Bone marrow (tissue), 2 donors: ENCODE measurements around the gene ZCRB1.

Experiments used
- DNase-seq, 2 donors: peaks; one replicate each; lab custom pipeline; 2025; lab: John Stamatoyannopoulos, UW

The ZCRB1 gene

DNA sequence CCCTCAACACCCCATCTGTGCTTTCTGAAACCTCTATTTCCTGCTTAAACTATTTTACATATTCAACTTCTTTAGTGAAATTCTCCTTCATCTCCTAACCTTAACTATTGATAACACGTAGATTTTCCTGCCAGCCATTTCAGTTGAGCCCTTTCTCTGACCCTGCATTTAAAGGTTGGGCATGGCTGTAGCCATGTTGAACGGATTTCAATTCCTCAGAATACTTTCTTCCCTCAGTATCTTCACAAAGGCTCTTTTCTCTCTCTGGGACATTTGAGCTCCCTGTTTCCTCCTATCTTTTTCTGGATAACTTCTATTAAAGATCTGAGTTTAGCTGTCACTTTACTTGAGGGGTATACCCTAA lies 1.3 kb upstream of the ZCRB1 start:
- no peak for DNase-seq

DNA sequence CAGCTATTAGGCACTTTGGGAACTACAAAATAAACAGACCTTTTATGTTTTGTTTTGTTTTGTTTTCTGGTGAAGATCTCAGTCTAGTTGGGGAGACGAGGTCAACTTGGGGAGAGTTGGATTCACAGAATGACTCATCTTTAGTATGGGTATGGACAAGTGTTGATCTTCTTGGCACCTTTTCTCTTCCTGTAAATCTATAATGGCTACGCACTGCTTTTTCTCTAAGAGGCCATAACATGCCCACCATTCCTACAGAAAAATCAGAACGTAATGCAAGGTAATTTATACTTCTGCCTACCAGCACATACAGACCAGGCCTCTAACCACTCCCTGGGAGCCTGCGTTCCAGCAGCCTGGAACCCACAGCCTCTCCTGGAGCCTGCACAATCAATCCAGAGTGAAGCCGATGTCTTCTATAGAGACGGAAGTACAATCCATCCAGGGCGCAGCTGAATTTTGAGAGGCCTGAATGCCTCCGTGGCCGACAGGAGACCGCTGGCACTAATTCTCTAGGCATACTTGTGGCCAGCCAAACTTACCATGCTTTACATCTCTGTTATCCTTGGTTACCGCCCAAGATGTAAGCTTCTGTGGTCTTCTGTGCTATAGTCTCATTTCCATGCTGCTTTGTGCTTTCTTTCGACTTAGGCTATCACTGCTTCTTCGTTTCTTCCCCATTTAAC lies 790 bp upstream of the ZCRB1 start:
- peak; percentile 6 to 33 for DNase-seq

DNA sequence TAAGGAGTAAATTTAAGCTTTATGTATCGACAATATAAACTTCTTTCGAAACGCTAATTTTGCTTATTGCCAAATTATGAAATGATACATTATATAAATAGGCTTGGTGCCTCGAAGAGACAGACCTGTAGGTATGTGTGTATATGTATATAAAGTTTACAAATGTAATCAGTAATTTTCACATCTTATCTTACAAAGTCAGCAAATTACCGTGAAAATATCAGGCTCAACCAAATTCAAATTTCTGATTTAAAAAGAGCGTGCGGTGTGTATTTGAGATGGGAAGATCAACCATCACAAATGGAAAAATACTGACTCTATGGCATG lies 605 bp downstream of the ZCRB1 start:
- DNase-seq: no peak

DNA sequence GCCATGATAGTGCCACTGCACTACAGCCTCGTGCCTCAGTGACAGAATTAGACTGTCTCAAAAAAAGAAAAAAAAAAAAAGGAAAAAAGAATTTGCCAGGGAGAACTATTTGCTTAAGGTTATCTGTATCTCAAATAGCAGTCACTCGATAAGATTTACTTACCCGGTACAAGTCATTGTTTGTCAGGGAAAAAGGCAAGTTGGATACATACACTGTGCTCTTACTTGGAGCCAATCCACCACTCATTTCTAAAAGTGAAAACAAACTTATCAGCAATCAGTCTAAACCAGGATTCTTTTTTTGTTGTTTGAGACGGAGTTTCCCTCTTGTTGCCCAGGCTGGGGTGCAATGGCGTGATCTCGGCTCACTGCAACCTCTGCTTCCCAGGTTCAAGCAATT lies 2.0 kb downstream of the ZCRB1 start:
- no peak for DNase-seq

DNA sequence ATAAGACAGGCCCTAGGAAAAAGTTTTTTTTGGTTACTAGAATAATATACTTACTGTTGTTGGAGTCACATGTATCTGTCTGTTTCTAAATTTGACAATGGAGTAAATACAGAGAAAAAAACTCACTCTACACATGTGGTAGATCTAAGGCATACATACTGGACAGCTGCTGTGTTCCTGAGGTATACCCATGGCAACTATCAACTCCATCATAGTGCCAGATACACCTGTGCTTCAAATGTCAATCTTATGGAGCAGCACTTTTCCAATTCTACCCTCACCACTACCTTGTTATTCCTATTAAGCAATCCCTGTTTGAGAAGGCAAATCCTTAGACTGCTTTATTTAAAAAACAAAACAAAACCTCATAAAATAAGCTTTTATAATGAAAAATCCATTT lies 3.3 kb downstream of the ZCRB1 start:
- no peak for DNase-seq

DNA sequence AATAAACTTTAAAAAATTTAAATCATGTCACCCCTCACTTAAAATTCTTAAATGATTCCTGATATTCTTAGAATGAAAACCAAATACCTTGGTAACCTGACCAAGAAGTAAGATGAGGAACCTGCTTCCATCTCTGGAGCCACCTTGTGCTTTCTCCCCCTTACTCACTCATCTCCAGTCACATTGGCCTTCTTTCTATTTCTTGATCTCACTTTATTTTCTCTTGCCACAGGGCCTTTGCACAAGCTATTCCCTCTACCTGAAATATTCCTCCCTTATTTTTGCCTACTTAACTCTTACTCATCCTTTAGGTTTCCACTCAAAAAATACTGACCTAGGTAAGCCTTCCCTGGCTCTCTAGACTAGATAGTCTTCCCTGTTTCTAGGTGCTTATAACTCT lies 5.1 kb downstream of the ZCRB1 start:
- no peak for DNase-seq

DNA sequence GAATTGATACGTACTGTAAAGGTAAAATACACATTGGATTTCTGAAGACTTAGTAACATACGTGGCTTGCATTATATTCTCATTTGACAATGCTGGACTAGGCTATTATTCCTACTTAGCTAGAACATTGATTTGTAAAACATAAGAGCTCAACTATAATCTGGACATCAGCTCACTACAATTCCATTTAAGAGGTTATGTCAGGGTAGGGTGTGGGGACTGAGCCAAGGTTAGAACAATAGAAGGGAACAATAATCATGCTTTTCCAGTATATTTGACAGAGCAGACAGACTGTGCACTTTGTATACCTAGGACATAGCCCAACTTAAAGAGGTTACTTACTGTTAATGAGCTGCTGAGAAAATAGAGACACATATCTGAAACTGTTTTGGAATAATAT lies 10.8 kb downstream of the ZCRB1 start:
- no peak for DNase-seq

DNA sequence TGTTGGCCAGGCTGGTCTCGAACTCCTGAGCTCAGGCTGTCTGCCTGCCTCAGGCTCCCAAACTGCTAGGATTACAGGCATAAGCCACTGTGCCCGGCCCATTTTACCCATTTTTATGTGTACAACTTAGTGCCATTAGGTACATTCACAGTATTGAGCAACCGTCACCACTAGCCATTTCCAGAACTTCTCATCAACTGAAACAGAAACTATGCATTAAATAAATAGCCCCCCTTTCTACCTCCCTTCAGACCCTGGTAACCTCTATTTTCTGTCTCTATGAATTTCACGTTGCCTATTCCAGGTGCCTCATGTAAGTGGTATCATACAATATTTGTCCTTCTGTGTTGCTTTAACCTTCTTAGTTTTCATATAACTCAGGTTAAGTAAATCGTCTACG lies 15.9 kb downstream of the ZCRB1 start:
- no peak for DNase-seq

DNA sequence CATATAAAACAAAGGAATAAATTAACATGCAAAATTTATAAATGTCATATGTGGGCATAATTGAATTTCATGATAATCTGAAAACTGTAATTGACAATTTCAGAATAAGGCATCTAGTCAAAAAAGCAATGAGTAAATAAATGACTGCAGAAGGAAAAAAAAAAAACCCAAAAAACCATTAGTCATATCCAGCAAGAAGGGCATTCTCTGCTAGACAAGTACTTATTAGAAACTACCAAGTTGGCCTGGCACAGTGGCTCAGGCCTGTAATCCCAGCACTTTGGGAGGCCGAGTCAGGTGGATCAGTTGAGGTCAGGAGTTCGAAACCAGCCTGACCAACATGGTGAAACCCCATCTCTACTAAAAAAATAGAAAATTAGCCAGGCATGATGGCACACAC lies 17.5 kb downstream of the ZCRB1 start:
- DNase-seq: no peak

DNA sequence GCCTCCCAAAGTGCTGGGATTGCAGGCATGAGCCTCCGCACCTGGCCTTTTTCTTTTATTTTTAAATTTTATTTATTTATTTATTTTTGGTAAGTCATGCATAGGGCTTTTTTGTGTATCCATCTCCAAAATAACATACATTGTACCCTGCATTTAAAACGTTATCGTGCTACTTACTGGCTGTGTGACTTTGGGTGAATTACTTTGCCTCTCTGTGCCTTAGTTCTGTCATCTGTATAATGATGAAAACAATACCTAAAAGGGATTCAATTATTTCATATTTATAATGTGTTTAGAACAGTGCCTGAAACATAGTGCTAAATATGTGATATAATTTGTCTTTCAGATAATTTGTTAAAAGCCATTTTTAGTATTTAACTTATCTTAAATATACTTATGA lies 19.6 kb downstream of the ZCRB1 start:
- no peak for DNase-seq

DNA sequence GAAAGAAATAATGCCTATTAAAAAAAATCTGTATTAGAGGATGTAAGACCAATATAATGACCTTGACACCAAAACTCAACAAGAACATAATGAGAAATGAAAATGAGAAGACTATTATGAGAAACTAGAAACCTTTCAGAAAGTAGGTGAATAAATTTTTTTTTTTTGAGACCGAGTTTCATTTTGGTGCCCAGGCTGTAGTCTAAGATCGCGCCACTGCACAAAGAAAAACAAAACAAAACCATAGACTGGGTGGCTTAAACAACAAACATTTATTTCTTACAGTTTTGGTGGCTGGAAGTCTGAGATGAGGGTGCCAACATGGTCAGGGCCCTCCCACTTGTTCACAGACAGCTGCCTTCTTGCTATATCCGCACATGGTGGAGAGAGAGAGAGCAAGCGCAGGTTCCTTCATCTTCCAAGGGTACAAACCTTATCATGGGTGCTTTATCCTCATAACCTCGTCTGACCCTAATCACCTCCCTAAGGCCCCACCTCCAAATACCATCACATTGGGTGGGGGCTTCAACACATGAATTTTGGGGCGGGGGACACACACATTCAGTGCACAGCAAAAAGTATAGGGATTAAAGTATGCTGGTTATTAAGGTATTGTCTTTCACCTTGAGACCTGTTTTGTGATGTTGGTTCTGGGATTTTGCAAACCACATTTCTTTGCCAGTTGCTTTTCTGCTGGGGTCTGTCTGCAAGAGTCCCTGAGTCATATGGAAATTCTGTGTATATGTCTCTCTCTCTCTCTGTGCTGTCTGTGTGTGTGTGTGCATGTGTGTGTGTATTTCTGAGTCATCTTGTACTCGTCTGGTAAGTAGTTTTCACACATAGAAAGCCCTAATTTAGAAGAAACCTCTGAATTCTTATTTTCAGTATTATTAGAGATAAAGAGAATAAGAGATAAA lies 26.2 kb downstream of the ZCRB1 start:
- peak in 1 of 2 donors; percentile 28 for DNase-seq

DNA sequence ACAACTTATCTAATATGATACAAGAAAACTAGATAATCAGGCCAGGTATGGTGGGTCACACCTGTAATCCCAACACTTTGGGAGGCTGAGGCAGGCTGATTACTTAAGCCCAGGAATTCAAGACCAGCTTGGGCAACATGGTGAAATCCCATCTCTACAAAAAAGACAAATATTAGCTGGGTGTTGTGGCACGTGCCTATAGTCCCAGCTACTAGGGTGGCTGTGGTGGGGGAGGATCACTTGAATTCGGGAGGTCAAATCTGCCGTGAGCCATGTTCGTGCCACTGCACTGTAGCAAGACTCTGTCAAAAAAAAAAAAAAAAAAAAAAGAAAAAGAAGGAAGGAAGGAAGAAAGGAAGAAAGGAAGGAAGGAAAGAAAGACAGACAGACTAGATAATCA lies 27.0 kb downstream of the ZCRB1 start:
- no peak for DNase-seq

DNA sequence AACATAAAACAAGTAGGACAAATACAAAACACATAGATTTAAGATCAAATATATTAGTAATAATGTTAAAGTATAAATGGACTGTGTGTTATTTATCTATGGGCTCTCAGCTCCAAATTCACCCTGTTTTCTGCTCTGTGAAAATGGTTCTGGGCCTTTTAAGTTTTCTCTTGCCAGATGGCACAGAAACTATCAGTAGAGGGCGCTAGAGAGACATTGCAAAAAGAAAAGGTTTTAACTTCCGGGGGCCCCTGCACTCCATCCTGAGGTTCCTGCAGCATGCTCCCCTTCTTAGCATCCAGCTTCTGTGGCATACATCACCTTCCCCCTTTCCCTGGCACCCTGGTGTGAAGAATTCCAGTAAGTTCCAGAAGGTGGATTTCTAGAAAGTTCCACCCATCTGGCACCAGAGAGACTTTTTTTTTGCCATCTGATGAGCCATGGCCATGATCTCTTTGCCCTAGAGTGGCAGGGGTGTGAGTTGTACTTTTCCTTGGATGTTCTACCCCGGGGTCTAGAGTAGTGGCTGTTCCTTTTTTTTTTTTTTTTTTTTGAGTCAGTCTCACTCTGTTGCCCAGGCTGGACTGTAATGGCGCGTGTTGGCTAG lies 29.3 kb downstream of the ZCRB1 start:
- no peak for DNase-seq

DNA sequence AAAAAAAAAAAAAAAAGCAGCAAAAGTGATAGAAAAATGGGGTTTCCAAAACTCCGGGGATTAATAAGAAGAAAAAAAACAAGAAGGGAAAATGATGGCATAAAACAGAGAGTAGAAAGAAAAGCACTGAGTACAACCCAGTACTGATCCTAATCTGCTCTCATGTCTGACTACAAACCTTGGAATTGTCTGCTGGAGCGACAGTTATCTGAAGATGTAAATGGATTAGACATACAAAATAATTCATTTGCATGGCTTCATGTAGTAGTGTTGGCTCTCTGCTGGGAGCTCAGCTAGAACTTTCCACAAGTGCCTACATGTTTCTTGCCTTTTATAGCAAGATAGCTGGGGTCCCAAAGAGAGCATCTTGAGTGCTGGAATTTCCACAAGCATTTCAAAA lies 34.2 kb downstream of the ZCRB1 start:
- no peak for DNase-seq

DNA sequence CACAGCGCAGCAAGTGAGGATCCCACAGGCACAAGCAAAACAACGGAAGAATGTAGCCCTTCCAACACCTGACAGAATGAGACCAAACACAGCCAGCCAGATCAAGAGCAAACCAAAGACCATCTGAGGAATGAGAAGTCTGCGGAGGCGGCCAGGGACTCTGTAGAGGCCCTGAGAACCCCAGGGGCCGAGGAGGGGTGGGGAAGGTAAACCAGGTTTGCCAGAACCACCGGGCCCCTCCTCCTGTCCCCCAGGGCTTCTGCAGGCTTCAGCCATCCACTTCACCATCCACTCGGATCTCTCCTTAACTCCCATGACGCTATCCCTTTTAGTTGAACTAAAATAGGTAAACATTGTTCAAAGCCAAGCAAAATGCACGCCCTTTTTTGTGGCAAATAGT lies 37.4 kb downstream of the ZCRB1 start:
- no peak for DNase-seq

DNA sequence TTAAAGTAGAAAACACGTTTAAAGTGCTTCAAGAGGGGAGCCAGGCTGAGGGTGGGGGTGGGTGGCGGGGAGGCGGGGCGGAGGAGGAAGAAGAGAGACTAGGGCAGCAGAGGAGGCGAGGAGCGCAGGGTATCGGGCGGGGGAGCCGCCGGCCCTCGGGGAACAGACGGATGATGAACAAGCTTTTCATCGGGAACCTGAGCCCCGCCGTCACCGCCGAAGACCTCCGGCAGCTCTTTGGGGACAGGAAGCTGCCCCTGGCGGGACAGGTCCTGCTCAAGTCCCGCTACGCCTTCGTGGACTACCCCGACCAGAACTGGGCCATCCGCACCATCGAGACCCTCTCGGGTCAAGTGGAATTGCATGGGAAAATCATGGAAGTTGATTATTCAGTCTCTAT lies 39.2 kb downstream of the ZCRB1 start:
- no peak for DNase-seq

DNA sequence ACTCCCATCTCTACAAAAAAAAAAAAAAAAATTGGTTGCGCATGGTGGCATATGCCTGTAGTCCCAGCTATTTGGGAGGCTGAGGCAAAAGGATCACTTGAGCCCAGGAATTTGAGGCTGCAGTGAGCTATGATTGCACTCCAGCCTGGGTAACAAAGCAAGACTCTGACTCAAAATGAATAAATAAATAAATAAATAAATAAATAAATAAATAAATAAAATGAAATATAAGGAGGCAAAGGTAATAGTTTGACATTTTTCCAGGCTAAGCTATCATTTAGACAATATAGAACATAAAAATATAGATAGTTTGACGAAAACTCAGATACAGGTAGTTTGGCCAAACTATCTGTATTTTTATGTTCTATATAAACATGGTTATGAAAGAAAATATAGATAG lies 40.5 kb downstream of the ZCRB1 start:
- no peak for DNase-seq

DNA sequence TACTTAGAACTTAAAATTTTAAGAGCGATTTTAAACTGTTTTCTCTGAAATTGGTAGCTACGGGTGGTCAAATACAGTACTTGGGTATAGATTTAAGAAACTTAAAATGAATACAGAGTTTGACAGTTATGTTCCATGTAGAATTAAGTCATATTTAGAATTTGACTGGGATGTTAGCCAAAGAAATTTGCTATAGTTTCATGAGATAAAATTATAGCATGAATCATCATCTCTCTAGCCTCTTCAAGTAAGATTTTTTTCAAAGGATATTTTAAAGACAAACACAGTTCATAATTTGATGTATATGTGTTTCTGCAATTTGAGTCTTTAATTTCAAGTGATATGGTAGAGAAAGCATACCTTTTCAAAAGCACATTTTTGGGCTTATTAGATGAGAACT lies 41.0 kb downstream of the ZCRB1 start:
- no peak for DNase-seq

DNA sequence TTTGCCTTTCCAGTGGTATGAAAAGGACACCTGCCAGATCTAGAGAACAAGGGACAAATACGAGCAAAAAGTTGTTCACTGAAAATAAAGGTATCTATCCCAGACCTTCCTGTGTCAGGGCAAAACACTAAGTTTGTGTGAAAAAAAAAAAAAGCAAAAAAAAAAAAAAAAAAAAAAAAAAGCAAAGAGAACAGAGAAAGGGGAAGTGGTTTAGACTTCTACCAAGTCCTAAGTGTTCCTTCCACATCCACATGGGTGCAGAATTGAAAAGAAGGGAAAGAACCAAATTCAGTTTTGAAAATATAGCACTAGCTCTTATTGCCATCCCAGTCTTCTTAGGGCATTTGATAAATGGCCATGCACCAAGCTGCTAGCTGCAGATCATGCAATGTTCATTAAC lies 41.7 kb downstream of the ZCRB1 start:
- DNase-seq: peak in 1 of 2 donors; percentile 28

DNA sequence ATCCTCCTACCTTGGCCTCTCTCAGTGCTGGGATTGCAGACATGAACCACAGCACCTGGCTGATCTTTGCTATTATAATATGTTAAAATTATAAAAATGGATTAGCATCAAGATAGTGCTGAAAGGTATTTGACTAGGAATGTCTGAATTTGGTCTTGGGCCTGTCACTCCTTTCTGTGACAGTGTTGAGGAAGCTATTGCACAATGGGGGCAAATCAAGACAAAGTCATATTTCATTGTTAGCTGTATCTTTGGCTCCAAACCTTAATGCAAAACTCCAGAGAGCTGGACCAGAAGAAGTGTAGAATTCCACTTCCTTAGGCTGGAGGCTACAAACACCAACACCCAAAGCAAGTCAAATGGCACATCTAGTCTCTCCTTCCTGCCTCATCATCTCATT lies 42.2 kb downstream of the ZCRB1 start:
- DNase-seq: no peak

DNA sequence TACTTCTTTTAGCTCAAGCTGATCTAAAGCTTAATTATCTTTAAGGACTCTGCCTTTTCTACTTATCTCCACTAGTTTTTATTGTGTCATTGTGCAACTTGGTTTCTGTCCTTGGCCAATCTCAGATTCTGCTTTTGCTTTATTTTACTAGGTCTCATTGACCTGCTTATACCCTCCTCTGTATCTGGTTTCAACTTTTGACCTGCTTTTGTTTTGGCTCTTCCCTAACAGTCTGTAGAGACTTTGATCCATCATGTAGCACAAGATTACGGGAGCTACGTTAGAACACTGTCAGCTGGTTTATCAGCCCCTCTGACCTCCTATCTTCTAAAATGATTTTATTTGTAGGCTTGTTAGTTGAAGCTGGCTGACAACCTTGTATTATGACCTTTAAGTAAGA lies 43.6 kb downstream of the ZCRB1 start:
- DNase-seq: no peak

DNA sequence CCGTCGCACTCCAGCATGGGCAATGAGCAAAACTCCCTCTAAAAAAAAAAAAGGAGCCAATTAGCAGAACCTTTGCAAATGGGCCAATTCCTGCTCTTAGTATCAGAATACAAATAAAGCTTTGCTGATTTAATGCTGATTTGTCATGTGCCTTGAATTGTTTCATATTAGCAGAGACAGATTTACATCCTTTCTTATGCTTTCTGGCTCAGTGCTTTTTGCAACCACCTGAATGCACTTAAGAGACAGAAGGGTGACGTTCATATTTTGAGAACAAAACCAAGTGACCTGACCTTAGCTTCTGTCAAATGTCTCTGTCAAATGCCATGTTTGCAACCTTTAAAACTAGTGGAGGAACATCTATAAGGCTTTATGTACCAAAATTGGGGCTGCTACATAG lies 44.0 kb downstream of the ZCRB1 start:
- no peak for DNase-seq

DNA sequence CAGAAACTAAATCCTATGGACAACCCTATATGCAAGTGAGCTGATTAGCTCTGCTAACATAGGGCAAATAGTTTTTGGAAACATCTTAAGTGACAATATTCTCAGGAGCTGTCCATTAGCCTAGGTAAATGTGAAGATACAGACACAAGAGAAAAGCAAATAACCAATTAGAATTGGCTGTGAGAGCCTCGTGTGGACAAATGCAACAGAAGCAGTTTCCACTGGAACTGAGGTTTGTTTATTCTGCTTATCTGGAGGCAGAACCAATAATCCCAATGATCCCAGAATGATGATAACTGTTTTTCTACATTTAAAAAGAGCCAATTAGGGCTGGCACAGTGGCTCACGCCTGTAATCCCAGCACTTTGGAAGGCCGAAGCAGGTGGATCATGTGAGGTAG lies 44.6 kb downstream of the ZCRB1 start:
- DNase-seq: no peak

DNA sequence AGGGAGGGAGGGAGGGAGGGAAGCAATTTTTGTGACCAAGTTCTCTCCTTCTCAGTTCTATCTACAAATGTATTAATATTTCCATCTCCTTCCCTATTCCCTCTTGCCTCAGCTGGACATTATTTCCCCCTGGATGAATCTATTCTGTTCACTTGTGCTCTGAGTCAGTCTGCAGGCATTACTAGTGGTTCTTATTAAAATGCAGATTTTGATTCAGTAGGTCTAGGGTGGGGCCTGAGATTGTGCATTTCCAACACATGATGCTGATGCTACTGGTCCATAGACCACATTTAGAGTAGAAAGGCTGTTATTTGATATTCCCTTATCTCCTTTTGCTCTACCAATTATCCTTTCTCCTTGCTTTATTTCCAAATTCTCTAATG lies 47.8 kb downstream of the ZCRB1 start:
- DNase-seq: no peak
